HepG2 (cell line): ENCODE data around the gene ERMP1. TPM values are rescaled to one million over a fixed set of nuclear protein-coding genes. Genes with fewer than 3 reads are reported as not detected.
A peak's percentile ranks its signal among the peaks of the same experiment; 100 is the strongest.

Experiments
- ATAC-seq: fragments of 200-7000 bp; cut with Tn5 transposase; 3 replicates; pipeline ENCODE4 v1.9.1; 2020; ENCODE audit warnings: mild to moderate bottlenecking, moderate library complexity
- BruUV-seq: library from RNA; stranded (reverse); fragments of 400-500 nt; replicated peaks from 2 replicates; lab custom pipeline; 2021; lab: Mats Ljungman, UMichigan
- CTCF ChIA-PET: fragments of 300-600 bp; formaldehyde crosslinking; extraction: SDS; loops from one replicate; lab custom pipeline; 2021; ENCODE audit warnings: low total read pairs, inconsistent platforms, low intra/inter-chr PET ratio; lab: Yijun Ruan, JAX
- POLR2A ChIA-PET: fragments of 350-600 bp; sonication (Branson Sonifier 250); formaldehyde crosslinking; loops from one replicate; lab custom pipeline; 2020; ENCODE audit warnings: antibody characterized with exemption, inconsistent platforms; lab: Yijun Ruan, JAX
- DNase-seq: peaks from one replicate; pipeline ENCODE4 v3.0.0-alpha.2; 2015; ENCODE audit warnings: low spot score
- FAIRE-seq: peaks from 3 replicates; lab custom pipeline; 2011; peaks lifted over from hg19 to GRCh38; lab: Jason Lieb, UNC
- H2AFZ ChIP-seq: one replicate; pipeline ENCODE4 v1.6.1; 2011; ENCODE audit warnings: low read length, inconsistent platforms
- H3K27ac ChIP-seq: fragments of 300-600 bp; 3 replicates; pipeline ENCODE4 v1.8.0; 2011; ENCODE audit warnings: mixed run types, mild to moderate bottlenecking, mixed read lengths, low read length, inconsistent platforms; ENCODE audit not compliant: insufficient read depth; ENCODE audit errors: extremely low read length
- H3K27me3 ChIP-seq, 2 experiments: fragments of 200-600 bp in 1 of 2; 2 replicates in 1 of 2; 3 replicates in 1 of 2; pipeline versions ENCODE4 v1.6.0 to v1.8.0; 2011; ENCODE audit warnings: low read length in 2 of 2, mild to moderate bottlenecking in 2 of 2, moderate library complexity in 2 of 2, inconsistent platforms in 1 of 2; ENCODE audit not compliant: insufficient read depth in 2 of 2, control insufficient read depth in 1 of 2
- H3K36me3 ChIP-seq, 2 experiments: fragments of 200-600 bp in 1 of 2; replicated peaks in 1 of 2; 2 replicates in 1 of 2; 3 replicates in 1 of 2; pipeline versions ENCODE4 v1.5.1 to v1.8.0; 2011; ENCODE audit warnings: low read length in 2 of 2, inconsistent platforms in 1 of 2; ENCODE audit not compliant: insufficient read depth in 2 of 2, control insufficient read depth in 1 of 2
- H3K4me1 ChIP-seq: 2 replicates; pipeline ENCODE4 v1.5.1; 2012; ENCODE audit warnings: low read length, inconsistent platforms; ENCODE audit not compliant: insufficient read depth
- H3K4me2 ChIP-seq: 2 replicates; pipeline ENCODE4 v1.6.0; 2011; ENCODE audit warnings: low read depth, low read length, inconsistent platforms
- H3K4me3 ChIP-seq, 3 experiments: fragments of 200-600 bp in 1 of 3; sonication (generic), shearing (Covaris generic) in 1 of 3; replicated peaks in 1 of 3; 2 replicates each; pipeline ENCODE4 v1.5.1; 2011 to 2016; ENCODE audit warnings: low read length in 3 of 3, inconsistent platforms in 2 of 3, low read depth in 2 of 3, mild to moderate bottlenecking in 2 of 3, control low read depth in 1 of 3, mixed read lengths in 1 of 3; ENCODE audit not compliant: insufficient read depth in 1 of 3
- H3K79me2 ChIP-seq: one replicate; pipeline ENCODE4 v1.6.1; 2011; ENCODE audit warnings: low read length, inconsistent platforms; ENCODE audit not compliant: insufficient read depth
- H3K9ac ChIP-seq: 2 replicates; pipeline ENCODE4 v1.6.0; 2011; ENCODE audit warnings: mild to moderate bottlenecking, low read depth, low read length, inconsistent platforms; ENCODE audit not compliant: insufficient read depth
- H3K9me3 ChIP-seq: 2 replicates; pipeline ENCODE4 v1.5.1; 2012; ENCODE audit warnings: mild to moderate bottlenecking, low read length
- H4K20me1 ChIP-seq: 2 replicates; pipeline ENCODE4 v1.6.0; 2011; ENCODE audit warnings: inconsistent platforms, mild to moderate bottlenecking, low read length, moderate library complexity; ENCODE audit not compliant: insufficient read depth
- HIVEP1 ChIP-seq: sonication (generic); formaldehyde crosslinking; IDR thresholded peaks from 2 replicates; pipeline ENCODE4 v1.4.0; 2020; ENCODE audit warnings: mild to moderate bottlenecking, missing genetic modification reagents
- KLF12 ChIP-seq: sonication (generic); formaldehyde crosslinking; IDR thresholded peaks from 2 replicates; pipeline ENCODE4 v1.4.0; 2020; ENCODE audit warnings: missing genetic modification reagents, borderline replicate concordance
- SETDB1 ChIP-seq: sonication (generic); formaldehyde crosslinking; IDR thresholded peaks from 2 replicates; pipeline ENCODE4 v1.5.1; 2020; ENCODE audit warnings: missing genetic modification reagents, mild to moderate bottlenecking, borderline replicate concordance
- SIN3A ChIP-seq: IDR thresholded peaks from 2 replicates; pipeline ENCODE4 v1.6.1; 2011; ENCODE audit warnings: low read depth, mild to moderate bottlenecking, control low read depth, low read length, borderline replicate concordance
- SPEN ChIP-seq: sonication (generic); formaldehyde crosslinking; IDR thresholded peaks from 2 replicates; pipeline ENCODE4 v1.5.1; 2020; ENCODE audit warnings: low read depth, mild to moderate bottlenecking, missing genetic modification reagents
- ZBTB7A ChIP-seq: sonication (generic); formaldehyde crosslinking; IDR thresholded peaks from 2 replicates; pipeline ENCODE4 v1.8.0; 2022; ENCODE audit warnings: mild to moderate bottlenecking, missing genetic modification reagents
- ZNF263 ChIP-seq: sonication (generic); formaldehyde crosslinking; IDR thresholded peaks from 2 replicates; pipeline ENCODE4 v1.4.0; 2020; ENCODE audit warnings: missing genetic modification reagents
- WGBS: methylation state at CpG from one replicate; pipeline ENCODE4 v1.1.6; 2017; ENCODE audit warnings: low lambda C conversion rate; 5-methylcytosine and 5-hydroxymethylcytosine counted together
- in situ Hi-C: cut with HindIII; loops from 2 replicates; pipeline ENCODE4 v1.10.0; 2017; ENCODE audit warnings: low pct_unique_long_range_greater_than_20kb; ENCODE audit not compliant: extremely low pct_ligation_motif_present
- intact Hi-C: fragments of 100-400 bp; cut with micrococcal nuclease; formaldehyde crosslinking; loops from one replicate; pipeline ENCODE4 v1.10.0; 2022; ENCODE audit not compliant: unreplicated experiment
- polyA plus RNA-seq, 8 experiments: library from polyadenylated mRNA; depleted of rRNA in 3 of 8; stranded (reverse) in 7 of 8; unstranded in 1 of 8; fragments of >200 nt; fragmentation: Illumina TruSeq in 4 of 8; extraction: Trizol in 4 of 8; gene quantifications; 2 replicates each; pipeline versions ENCODE4 v1.2.1 to v1.2.3, GENCODE V29; 2011 to 2016; ENCODE audit warnings: low read depth in 4 of 8, missing spikeins in 1 of 8, mixed read lengths in 1 of 8; ENCODE audit not compliant: insufficient read depth in 1 of 8
- total RNA-seq, 5 experiments: library from RNA; depleted of rRNA; stranded (reverse); fragments of >200 nt; fragmentation: Illumina TruSeq; extraction: Trizol; gene quantifications; 2 replicates each; pipeline ENCODE4 v1.2.3, GENCODE V29; 2016; ENCODE audit warnings: low read depth in 1 of 5
- TF ChIP-seq, protein P1 (sequence below): sonication (generic); formaldehyde crosslinking; IDR thresholded peaks from 2 replicates; pipeline ENCODE4 v1.4.0; 2020; ENCODE audit warnings: missing genetic modification reagents, borderline replicate concordance
- TF ChIP-seq, protein P2 (sequence below): sonication (generic); formaldehyde crosslinking; IDR thresholded peaks from 2 replicates; pipeline ENCODE4 v1.5.1; 2020; ENCODE audit warnings: mild to moderate bottlenecking, missing genetic modification reagents, moderate library complexity

ERMP1 gene
- total and polyA plus RNA-seq, 2 of the 13 experiments (the other 11 are each of a cell fraction or from before 2014, with no cell fraction given): 40.9 to 65.4 TPM

DNA sequence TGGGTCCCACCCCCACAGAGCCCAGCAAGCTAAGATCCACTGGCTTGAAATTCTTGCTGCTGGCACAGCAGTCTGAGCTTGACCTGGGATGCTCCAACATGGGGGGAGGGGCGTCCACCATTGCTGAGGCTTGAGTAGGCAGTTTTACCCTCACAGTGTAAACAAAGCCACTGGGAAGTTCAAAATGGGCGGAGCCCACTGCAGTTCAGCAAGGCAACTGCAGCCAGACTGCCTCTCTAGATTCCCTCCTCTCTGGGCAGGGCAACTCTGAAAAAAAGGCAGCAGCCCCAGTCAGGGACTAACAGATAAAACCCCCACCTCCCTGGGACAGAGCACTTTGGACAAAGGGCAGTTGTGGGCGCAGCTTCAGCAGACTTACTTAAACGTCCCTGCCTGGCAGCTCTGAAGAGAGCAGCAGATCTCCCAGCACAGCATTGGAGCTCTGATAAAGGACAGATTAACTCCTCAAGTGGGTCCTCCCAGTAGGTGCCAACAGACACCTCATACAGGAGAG is 53.2 kb downstream of the ERMP1 start (continued):
- TF ChIP-seq, protein P1, sequence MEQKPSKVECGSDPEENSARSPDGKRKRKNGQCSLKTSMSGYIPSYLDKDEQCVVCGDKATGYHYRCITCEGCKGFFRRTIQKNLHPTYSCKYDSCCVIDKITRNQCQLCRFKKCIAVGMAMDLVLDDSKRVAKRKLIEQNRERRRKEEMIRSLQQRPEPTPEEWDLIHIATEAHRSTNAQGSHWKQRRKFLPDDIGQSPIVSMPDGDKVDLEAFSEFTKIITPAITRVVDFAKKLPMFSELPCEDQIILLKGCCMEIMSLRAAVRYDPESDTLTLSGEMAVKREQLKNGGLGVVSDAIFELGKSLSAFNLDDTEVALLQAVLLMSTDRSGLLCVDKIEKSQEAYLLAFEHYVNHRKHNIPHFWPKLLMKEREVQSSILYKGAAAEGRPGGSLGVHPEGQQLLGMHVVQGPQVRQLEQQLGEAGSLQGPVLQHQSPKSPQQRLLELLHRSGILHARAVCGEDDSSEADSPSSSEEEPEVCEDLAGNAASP: peak; percentile 98

DNA sequence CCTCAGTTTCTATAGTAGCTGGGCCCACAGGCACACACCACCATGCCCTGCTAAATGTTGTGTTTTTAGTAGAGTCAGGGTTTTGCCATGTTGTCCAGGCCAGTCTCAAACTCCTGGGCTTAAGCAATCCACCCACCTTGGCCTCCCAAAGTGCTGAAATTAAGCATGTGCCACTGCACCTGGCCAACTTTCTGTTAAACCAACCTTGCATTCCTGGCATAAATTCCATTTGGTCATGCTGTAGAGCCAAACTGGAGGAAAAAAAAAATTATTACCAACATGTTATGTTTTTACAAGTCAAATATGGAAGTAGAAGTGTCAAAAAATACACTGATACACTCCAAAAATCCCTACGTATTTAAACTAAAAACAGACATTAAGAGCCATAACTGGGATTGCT is 54.1 kb downstream of the ERMP1 start:
- FAIRE-seq (no peak), ATAC-seq (no peak)
- in situ Hi-C loops: no loop called here

More for the DNA sequence above, 54.1 kb downstream of the ERMP1 start:
- H3K36me3 ChIP-seq: peaks cover 11 to 53% of the 10 kb centered on the region in 2 experiments
- H3K79me2 ChIP-seq: peaks cover 6% of the 10 kb centered on the region
- intact Hi-C loops: no loop called here
- TF ChIP-seq ZNF263 (no peak), HIVEP1 (CRISPR knock-in tag) (no peak), SIN3A (no peak), SETDB1 (CRISPR knock-in tag) (no peak), SPEN (CRISPR knock-in tag) (no peak), ZBTB7A (CRISPR knock-in tag) (no peak), KLF12 (no peak)
- TF ChIP-seq, protein P2, sequence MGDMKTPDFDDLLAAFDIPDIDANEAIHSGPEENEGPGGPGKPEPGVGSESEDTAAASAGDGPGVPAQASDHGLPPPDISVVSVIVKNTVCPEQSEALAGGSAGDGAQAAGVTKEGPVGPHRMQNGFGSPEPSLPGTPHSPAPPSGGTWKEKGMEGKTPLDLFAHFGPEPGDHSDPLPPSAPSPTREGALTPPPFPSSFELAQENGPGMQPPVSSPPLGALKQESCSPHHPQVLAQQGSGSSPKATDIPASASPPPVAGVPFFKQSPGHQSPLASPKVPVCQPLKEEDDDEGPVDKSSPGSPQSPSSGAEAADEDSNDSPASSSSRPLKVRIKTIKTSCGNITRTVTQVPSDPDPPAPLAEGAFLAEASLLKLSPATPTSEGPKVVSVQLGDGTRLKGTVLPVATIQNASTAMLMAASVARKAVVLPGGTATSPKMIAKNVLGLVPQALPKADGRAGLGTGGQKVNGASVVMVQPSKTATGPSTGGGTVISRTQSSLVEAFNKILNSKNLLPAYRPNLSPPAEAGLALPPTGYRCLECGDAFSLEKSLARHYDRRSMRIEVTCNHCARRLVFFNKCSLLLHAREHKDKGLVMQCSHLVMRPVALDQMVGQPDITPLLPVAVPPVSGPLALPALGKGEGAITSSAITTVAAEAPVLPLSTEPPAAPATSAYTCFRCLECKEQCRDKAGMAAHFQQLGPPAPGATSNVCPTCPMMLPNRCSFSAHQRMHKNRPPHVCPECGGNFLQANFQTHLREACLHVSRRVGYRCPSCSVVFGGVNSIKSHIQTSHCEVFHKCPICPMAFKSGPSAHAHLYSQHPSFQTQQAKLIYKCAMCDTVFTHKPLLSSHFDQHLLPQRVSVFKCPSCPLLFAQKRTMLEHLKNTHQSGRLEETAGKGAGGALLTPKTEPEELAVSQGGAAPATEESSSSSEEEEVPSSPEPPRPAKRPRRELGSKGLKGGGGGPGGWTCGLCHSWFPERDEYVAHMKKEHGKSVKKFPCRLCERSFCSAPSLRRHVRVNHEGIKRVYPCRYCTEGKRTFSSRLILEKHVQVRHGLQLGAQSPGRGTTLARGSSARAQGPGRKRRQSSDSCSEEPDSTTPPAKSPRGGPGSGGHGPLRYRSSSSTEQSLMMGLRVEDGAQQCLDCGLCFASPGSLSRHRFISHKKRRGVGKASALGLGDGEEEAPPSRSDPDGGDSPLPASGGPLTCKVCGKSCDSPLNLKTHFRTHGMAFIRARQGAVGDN (CRISPR knock-in tag): no peak
- H3K9ac ChIP-seq: no peak overlapping the region
- WGBS: 97% methylated on average over 1 of the region's 1 CpG
- CTCF ChIA-PET: no interaction called here
- no peak for DNase-seq
- no peak overlapping the region for H3K4me2 ChIP-seq
- peaks cover 10% of the 10 kb centered on the region for H3K9me3 ChIP-seq
- no TSS peak for BruUV-seq
- no peaks in the 10 kb centered on the region for H4K20me1 ChIP-seq
- H2AFZ ChIP-seq: no peak overlapping the region
- H3K27me3 ChIP-seq: no peaks in the 10 kb centered on the region
- POLR2A ChIA-PET: no interaction called here
- peaks cover 36% of the 10 kb centered on the region for H3K4me1 ChIP-seq
- no peak overlapping the region for H3K4me3 ChIP-seq
- peak overlapping the region; percentile 52 for H3K27ac ChIP-seq
